ENCODE measurements around the gene ADISSP. TPM values are rescaled to one million over a fixed set of nuclear protein-coding genes. Genes with fewer than 3 reads are reported as not detected.

ADISSP gene
- total and polyA plus RNA-seq, 8 donors, result 5.0 to 16.0 (median 11.3) TPM

- Histone ChIP-seq H3K27ac (no peak overlapping the region), H3K36me3 (no peaks in the 10 kb centered on the region), H3K4me3 (peak overlapping the region in 2 of 4 donors; percentile 59 to 66), H3K4me1 (peaks cover 10 to 39% (median 28%) of the 10 kb centered on the region in 3 donors), H3K27me3 (no peaks in the 10 kb centered on the region), H3K9me3 (no peaks in the 10 kb centered on the region)
- 86 to 87% methylated on average over 6 of the region's 6 CpGs for WGBS, 2 donors
- intact Hi-C loops (cut with DNase I), result loop anchor here in 1 of 3 donors (5.0 kb wide), 1 partner anchor 37 kb away; the partner anchor contains the start of gene AP5S1
- ATAC-seq (no peak), FAIRE-seq (no peak), DNase-seq (peak in 1 of 6 donors; percentile 53)
- no peak for TF ChIP-seq CTCF (IDR thresholded peaks at IDR 0.05)
These were observed 17.3 kb upstream of the ADISSP start for GRCh38 chr20:3784863-3785239.

DNA sequence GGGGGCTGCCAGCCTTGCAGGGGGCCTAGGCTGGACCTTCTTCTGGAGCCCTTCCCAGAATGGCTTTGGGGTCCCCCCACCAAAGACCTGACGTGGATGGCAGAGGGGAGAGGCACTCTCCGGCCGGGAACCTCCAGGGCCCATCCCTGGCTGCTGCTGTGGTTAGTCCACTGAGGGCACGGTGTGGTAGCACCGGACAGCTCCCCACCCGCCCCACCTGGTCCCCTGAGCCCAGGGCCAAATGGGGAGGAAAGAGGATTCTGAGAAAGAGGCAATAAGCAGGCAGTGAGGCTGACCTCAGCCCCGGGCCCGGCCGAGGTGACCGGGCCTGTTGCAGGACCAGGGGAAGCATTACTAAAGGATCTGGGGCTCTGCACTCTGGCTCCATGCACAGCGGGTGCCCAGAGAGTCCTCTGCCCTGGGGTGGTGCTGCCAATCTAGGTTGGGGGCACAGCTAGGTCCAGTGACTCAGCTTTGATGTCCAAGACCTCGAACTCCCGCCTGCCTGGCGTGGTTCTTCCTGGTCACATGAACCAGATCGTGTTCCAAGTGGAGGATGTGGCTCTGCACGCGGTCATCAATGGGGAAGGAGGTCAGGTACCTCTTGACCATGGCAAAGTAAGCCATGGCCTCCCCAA lies 16.8 kb upstream of the ADISSP start:
- 79 to 87% methylated on average over 17 of the region's 17 CpGs for WGBS, 2 donors
- H3K27ac ChIP-seq, result no peak overlapping the region
- H3K9me3 ChIP-seq, result no peaks in the 10 kb centered on the region
- peak overlapping the region in 1 of 4 donors; percentile 59 for H3K4me3 ChIP-seq
- intact Hi-C loops (cut with DNase I), result no loop called here
- DNase-seq, result peak in 2 of 6 donors; percentile 21 to 72
- peaks cover 10 to 39% (median 28%) of the 10 kb centered on the region in 3 donors for H3K4me1 ChIP-seq
- no peaks in the 10 kb centered on the region for H3K27me3 ChIP-seq
- FAIRE-seq, result no peak
- H3K36me3 ChIP-seq, result no peaks in the 10 kb centered on the region
- TF ChIP-seq CTCF (IDR thresholded peaks at IDR 0.05), result no peak
- ATAC-seq, result no peak

- Histone ChIP-seq H3K4me1 (peaks cover 10 to 39% (median 28%) of the 10 kb centered on the region in 3 donors), H3K4me3 (no peak overlapping the region), H3K27ac (no peak overlapping the region), H3K9me3 (no peaks in the 10 kb centered on the region), H3K27me3 (no peaks in the 10 kb centered on the region), H3K36me3 (no peaks in the 10 kb centered on the region)
- 54 to 63% methylated on average over 9 to 10 of the region's 10 CpGs for WGBS, 2 donors
- ATAC-seq (no peak), DNase-seq (peak in 2 of 6 donors; percentile 13 to 53), FAIRE-seq (no peak)
- intact Hi-C loops (cut with DNase I), result no loop called here
- no peak for TF ChIP-seq CTCF (IDR thresholded peaks at IDR 0.05)
These were observed 16.1 kb upstream of the ADISSP start for GRCh38 chr20:3783511-3784195.

- no peak for FAIRE-seq
- Histone ChIP-seq H3K9me3 (no peaks in the 10 kb centered on the region), H3K36me3 (no peaks in the 10 kb centered on the region), H3K4me1 (peaks cover 10 to 39% (median 31%) of the 10 kb centered on the region in 3 donors), H3K27ac (peak overlapping the region in 1 of 4 donors; percentile 4), H3K4me3 (no peak overlapping the region), H3K27me3 (no peaks in the 10 kb centered on the region)
- intact Hi-C loops (cut with DNase I), result no loop called here
- peak in 2 of 6 donors; percentile 22 to 54 for DNase-seq
- 23 to 29% methylated on average over 2 of the region's 2 CpGs for WGBS, 2 donors
- TF ChIP-seq CTCF (IDR thresholded peaks at IDR 0.05), result no peak
- no peak for ATAC-seq
These were observed 15.5 kb upstream of the ADISSP start for GRCh38 chr20:3783068-3783489.

GRCh38 chr20:3782597-3782996 lies 15.0 kb upstream of the ADISSP start:
- Histone ChIP-seq H3K27me3 (no peaks in the 10 kb centered on the region), H3K36me3 (no peaks in the 10 kb centered on the region), H3K27ac (no peak overlapping the region), H3K4me1 (peaks cover 10 to 38% (median 36%) of the 10 kb centered on the region in 3 donors), H3K4me3 (no peak overlapping the region), H3K9me3 (no peaks in the 10 kb centered on the region)
- ATAC-seq (no peak), DNase-seq (peak in 2 of 6 donors; percentile 17 to 23), FAIRE-seq (no peak)
- intact Hi-C loops (cut with DNase I), result no loop called here
- no peak for TF ChIP-seq CTCF (IDR thresholded peaks at IDR 0.05)
- 81 to 84% methylated on average over 6 of the region's 6 CpGs for WGBS, 2 donors
